Measurements from ENCODE around the gene HARS1. TPM values are rescaled to one million over a fixed set of nuclear protein-coding genes. Genes with fewer than 3 reads are reported as not detected.

The HARS1 gene, protein sequence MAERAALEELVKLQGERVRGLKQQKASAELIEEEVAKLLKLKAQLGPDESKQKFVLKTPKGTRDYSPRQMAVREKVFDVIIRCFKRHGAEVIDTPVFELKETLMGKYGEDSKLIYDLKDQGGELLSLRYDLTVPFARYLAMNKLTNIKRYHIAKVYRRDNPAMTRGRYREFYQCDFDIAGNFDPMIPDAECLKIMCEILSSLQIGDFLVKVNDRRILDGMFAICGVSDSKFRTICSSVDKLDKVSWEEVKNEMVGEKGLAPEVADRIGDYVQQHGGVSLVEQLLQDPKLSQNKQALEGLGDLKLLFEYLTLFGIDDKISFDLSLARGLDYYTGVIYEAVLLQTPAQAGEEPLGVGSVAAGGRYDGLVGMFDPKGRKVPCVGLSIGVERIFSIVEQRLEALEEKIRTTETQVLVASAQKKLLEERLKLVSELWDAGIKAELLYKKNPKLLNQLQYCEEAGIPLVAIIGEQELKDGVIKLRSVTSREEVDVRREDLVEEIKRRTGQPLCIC
- 10 to 100 TPM; 48.0 to 52.1 TPM for total RNA-seq
- 51.0 TPM for polyA plus RNA-seq (2013, experiment 1 of 2)
- polyA plus RNA-seq (2013, experiment 2 of 2), result 43.0 TPM
- long read RNA-seq, experiment 1, transcript HARS-215 (13 exons, 1,945 nt), result major isoform, 5 of 11 reads
- long read RNA-seq, experiment 1, partial matches to known transcripts, result 3 of 11 reads
- long read RNA-seq, experiment 1, other reads (novel, unspliced or antisense), result 2 of 11 reads
- long read RNA-seq, experiment 2, transcript HARS-215 (13 exons, 1,945 nt), result major isoform, 65 of 85 reads
- long read RNA-seq, experiment 2, partial matches to known transcripts, result 7 of 85 reads
- long read RNA-seq, experiment 2, other reads (novel, unspliced or antisense), result 6 of 85 reads
- long read RNA-seq, experiment 3, transcript HARS-215 (13 exons, 1,945 nt), result major isoform, 358 of 403 reads
- long read RNA-seq, experiment 3, transcript HARS-205 (13 exons, 1,896 nt), result minor isoform, 22 of 403 reads
- long read RNA-seq, experiment 3, partial matches to known transcripts, result 2 of 403 reads
- long read RNA-seq, experiment 3, other reads (novel, unspliced or antisense), result 21 of 403 reads
- long read RNA-seq, experiment 4, transcript HARS-211 (3 exons, 619 nt), result minor isoform, 11 of 115 reads
- long read RNA-seq, experiment 4, transcript HARS-205 (13 exons, 1,896 nt), result minor isoform, 5 of 115 reads
- long read RNA-seq, experiment 4, transcript HARS-215 (13 exons, 1,945 nt), result major isoform, 91 of 115 reads
- long read RNA-seq, experiment 4, partial matches to known transcripts, result 3 of 115 reads
- long read RNA-seq, experiment 4, other reads (novel, unspliced or antisense), result 3 of 115 reads

DNA sequence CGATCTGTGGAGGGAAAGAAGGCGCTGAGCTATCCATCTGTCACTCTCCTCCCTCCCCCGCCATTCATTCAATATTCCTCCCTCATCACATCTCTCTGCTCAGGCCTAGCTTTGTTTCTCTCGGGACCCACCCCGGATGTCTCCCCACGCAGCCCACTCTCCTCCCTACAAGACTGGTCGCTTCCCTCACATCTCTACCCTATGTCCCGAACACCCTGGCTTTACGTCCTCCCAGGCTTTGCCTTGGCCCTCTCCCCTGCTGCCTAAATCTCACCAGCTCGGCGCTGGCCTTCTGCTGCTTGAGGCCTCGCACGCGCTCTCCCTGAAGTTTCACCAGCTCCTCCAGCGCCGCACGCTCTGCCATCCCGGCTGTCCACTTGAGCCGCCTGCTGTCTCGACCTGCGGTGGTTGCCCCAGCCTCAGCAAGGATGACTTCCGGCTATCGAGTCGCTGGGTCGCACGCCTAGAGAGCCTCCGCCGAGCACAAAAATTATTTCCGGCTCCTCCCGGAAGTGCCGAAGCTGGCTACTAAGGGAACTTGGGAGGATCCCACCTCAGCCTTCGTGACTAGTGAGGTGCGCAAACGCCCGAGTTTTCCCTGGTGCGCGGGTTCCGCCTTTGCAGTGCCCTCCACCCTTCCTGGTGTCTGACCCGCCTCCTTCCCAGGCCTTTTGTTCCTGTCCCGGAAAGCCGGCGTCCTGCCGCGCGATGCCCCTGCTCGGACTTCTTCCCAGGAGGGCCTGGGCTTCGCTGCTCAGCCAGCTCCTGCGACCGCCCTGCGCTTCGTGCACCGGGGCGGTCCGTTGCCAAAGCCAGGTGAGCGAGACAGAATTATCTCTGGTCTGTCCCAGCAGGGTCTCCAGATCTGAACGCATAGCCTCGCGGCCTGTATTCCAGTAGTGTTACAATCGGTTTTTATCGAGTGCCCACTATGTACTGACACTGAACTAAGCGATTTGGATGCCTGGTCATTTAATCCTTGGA is at the start of gene HARS1, which contains the start of gene HARS2:
Gene HARS1, minus strand, starts transcription at position 430 of the 984 bp plus-strand sequence. Its CDS starts 66 bp downstream, at position 364.
Gene HARS2, plus strand, starts transcription at position 515 of the 984 bp plus-strand sequence. Its CDS starts 194 bp downstream, at position 709.
- 1% methylated on average over 36 to 61 of the region's 61 CpGs for WGBS, 2 experiments (ENCODE audit: insufficient coverage in 1 of 2, insufficient read length in 1 of 2)
- Histone ChIP-seq H3K4me3 (ENCODE audit: low read length) (peak within 1 kb of the TSS; percentile 93), H3K4me1 (ENCODE audit: control insufficient read depth, insufficient read depth, low read length) (peaks cover 13% of the 10 kb centered on the region), H3K36me3 (ENCODE audit: control insufficient read depth, insufficient read depth, low read length) (peaks cover 58% of the 10 kb centered on the region), H3K9ac (ENCODE audit: extremely low read depth, low read length, poor library complexity, severe bottlenecking) (peak within 1 kb of the TSS; percentile 71), H3K9me3 (ENCODE audit: control insufficient read depth, low read length) (no peaks in the 10 kb centered on the region), H3K27me3 (ENCODE audit: control insufficient read depth, insufficient read depth, low read length, poor library complexity, severe bottlenecking) (no peaks in the 10 kb centered on the region), H3K27ac (ENCODE audit: low read depth, low read length) (peak within 1 kb of the TSS; percentile 83)
- H3K27ac Mint-ChIP-seq, result peak within 1 kb of the TSS; percentile 92
- H3K9me3 Mint-ChIP-seq, result no peaks in the 10 kb centered on the region
- peaks cover 47% of the 10 kb centered on the region for H3K36me3 Mint-ChIP-seq (ENCODE audit: low read depth)
- TF ChIP-seq, protein P1, sequence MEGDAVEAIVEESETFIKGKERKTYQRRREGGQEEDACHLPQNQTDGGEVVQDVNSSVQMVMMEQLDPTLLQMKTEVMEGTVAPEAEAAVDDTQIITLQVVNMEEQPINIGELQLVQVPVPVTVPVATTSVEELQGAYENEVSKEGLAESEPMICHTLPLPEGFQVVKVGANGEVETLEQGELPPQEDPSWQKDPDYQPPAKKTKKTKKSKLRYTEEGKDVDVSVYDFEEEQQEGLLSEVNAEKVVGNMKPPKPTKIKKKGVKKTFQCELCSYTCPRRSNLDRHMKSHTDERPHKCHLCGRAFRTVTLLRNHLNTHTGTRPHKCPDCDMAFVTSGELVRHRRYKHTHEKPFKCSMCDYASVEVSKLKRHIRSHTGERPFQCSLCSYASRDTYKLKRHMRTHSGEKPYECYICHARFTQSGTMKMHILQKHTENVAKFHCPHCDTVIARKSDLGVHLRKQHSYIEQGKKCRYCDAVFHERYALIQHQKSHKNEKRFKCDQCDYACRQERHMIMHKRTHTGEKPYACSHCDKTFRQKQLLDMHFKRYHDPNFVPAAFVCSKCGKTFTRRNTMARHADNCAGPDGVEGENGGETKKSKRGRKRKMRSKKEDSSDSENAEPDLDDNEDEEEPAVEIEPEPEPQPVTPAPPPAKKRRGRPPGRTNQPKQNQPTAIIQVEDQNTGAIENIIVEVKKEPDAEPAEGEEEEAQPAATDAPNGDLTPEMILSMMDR (conservative IDR thresholded peaks at IDR 0.05), result no peak
- H3K27me3 Mint-ChIP-seq (ENCODE audit: insufficient read depth), result no peaks in the 10 kb centered on the region
- H3K4me3 Mint-ChIP-seq, result peak within 1 kb of the TSS; percentile 94
- DNase-seq, result peak; percentile 97
- peaks cover 20% of the 10 kb centered on the region for H3K4me1 Mint-ChIP-seq

DNA sequence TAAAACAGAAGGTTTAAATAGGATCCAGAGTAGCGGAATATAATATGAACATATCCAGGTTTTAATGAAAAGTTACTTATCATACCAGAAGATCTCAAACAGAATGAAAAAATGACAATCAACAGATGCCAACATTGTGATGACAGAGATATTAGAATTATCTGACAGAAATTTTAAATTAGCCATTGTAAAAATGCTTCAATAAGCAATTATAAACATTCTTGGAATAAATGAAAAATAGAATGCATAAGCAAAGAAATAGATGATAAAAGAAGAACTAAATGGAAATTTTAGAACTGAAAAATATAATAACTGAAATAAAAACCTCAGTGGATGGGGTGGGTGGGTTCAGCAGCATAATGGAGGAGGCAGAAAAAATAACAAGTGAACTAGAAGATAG is 46.3 kb upstream of the HARS1 start:
- Histone ChIP-seq H3K27me3 (ENCODE audit: control insufficient read depth, insufficient read depth, low read length, poor library complexity, severe bottlenecking) (no peaks in the 10 kb centered on the region), H3K4me1 (ENCODE audit: control insufficient read depth, insufficient read depth, low read length) (no peaks in the 10 kb centered on the region), H3K4me3 (ENCODE audit: low read length) (no peak overlapping the region), H3K9me3 (ENCODE audit: control insufficient read depth, low read length) (no peaks in the 10 kb centered on the region), H3K36me3 (ENCODE audit: control insufficient read depth, insufficient read depth, low read length) (no peaks in the 10 kb centered on the region), H3K9ac (ENCODE audit: extremely low read depth, low read length, poor library complexity, severe bottlenecking) (no peak overlapping the region), H3K27ac (ENCODE audit: low read depth, low read length) (no peak overlapping the region)
- H3K36me3 Mint-ChIP-seq (ENCODE audit: low read depth), result no peaks in the 10 kb centered on the region
- TF ChIP-seq, protein P1 (conservative IDR thresholded peaks at IDR 0.05), result no peak
- H3K27me3 Mint-ChIP-seq (ENCODE audit: insufficient read depth), result peaks cover 31% of the 10 kb centered on the region
- DNase-seq, result no peak
- no peaks in the 10 kb centered on the region for H3K4me1 Mint-ChIP-seq
- no peak overlapping the region for H3K27ac Mint-ChIP-seq
- H3K9me3 Mint-ChIP-seq, result no peaks in the 10 kb centered on the region
- no peak overlapping the region for H3K4me3 Mint-ChIP-seq
- no CpG with 5 or more reads among the region's 1 CpG for WGBS, 2 experiments (ENCODE audit: insufficient coverage in 1 of 2, insufficient read length in 1 of 2)

All from endodermal cell (in vitro differentiated cells).